Measurements from ENCODE around the gene TMEM175. TPM values are rescaled to one million over a fixed set of nuclear protein-coding genes. Genes with fewer than 3 reads are reported as not detected.

TMEM175 gene
- total RNA-seq, 1 experiment from 2014 or later: 18.8 TPM

DNA sequence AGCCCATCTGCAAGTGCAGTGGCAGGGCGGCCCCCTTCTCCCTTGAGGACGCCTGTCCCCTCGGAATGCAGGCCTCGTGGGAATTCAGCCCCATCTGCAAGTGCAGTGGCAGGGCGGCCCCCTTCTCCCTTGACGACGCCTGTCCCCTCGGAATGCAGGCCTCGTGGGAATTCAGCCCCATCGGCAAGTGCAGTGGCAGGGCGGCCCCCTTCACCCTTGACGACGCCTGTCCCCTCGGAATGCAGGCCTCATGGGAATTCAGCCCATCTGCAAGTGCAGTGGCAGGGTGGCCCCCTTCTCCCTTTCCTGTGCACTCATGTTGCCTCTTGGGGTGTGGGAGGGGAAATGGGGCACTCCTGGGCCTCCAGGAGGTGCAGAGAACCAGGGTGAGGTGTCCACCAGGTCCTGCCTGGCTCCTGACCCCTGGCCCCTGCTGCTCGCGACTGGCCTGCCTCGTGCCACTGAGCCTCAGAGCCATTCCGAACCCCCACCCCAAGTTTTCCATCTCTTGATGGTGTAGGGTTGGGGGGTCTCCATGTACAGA is 67.7 kb downstream of the TMEM175 start:
- no TSS peak for BruUV-seq (replicated peaks)
- intact Hi-C loops (cut with micrococcal nuclease; ENCODE audit: unreplicated experiment): no loop called here
- H3K9me3 Mint-ChIP-seq (ENCODE audit: low read depth, unreplicated experiment): no peaks in the 10 kb centered on the region
- CTCF ChIA-PET: no interaction called here
- H3K36me3 Mint-ChIP-seq (ENCODE audit: insufficient read depth, unreplicated experiment): peaks cover 8% of the 10 kb centered on the region
- H3K27me3 Mint-ChIP-seq (ENCODE audit: unreplicated experiment): peaks cover 21% of the 10 kb centered on the region
- no peak overlapping the region for H3K27ac Mint-ChIP-seq (ENCODE audit: unreplicated experiment)
- no peaks in the 10 kb centered on the region for H3K4me1 Mint-ChIP-seq (ENCODE audit: low read depth, unreplicated experiment)
- no peak overlapping the region for H3K4me3 Mint-ChIP-seq (ENCODE audit: low read depth, unreplicated experiment)
- DNase-seq: no peak
- TF ChIP-seq, protein P1, sequence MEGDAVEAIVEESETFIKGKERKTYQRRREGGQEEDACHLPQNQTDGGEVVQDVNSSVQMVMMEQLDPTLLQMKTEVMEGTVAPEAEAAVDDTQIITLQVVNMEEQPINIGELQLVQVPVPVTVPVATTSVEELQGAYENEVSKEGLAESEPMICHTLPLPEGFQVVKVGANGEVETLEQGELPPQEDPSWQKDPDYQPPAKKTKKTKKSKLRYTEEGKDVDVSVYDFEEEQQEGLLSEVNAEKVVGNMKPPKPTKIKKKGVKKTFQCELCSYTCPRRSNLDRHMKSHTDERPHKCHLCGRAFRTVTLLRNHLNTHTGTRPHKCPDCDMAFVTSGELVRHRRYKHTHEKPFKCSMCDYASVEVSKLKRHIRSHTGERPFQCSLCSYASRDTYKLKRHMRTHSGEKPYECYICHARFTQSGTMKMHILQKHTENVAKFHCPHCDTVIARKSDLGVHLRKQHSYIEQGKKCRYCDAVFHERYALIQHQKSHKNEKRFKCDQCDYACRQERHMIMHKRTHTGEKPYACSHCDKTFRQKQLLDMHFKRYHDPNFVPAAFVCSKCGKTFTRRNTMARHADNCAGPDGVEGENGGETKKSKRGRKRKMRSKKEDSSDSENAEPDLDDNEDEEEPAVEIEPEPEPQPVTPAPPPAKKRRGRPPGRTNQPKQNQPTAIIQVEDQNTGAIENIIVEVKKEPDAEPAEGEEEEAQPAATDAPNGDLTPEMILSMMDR (IDR thresholded peaks at IDR 0.05; ENCODE audit: unreplicated experiment): no peak

DNA sequence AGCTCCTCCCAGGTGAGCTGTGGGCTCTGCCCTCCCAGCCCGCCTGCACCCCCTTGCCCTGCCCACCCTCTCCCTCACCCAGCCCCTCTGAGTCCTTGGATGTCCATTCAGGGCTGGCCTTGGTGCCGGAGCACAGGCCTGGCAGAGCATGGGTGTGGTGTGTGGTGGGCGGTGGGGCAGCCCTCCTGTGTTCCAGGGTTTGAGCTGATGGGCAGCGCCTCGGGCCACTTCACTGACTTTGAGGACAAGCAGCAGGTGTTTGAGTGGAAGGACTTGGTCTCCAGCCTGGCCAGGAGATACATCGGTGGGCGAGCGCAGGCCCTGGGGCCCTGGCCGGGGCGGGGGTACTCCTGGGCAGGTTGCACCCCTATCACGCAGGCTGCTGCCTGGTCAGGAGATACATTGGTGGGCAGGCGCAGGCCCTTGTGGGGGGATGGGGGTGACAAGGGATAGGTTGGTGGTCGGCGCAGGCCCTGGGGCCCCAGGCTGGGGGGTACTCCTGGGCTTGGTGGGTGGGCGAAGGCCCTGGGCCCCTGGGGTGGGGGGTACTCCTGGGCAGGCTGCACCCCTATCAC is 68.5 kb downstream of the TMEM175 start:
- TF ChIP-seq, protein P1 (IDR thresholded peaks at IDR 0.05; ENCODE audit: unreplicated experiment): no peak
- Mint-ChIP-seq H3K4me1 (ENCODE audit: low read depth, unreplicated experiment) (no peaks in the 10 kb centered on the region), H3K4me3 (ENCODE audit: low read depth, unreplicated experiment) (no peak overlapping the region), H3K27ac (ENCODE audit: unreplicated experiment) (no peak overlapping the region), H3K9me3 (ENCODE audit: low read depth, unreplicated experiment) (no peaks in the 10 kb centered on the region), H3K27me3 (ENCODE audit: unreplicated experiment) (peaks cover 21% of the 10 kb centered on the region), H3K36me3 (ENCODE audit: insufficient read depth, unreplicated experiment) (peaks cover 8% of the 10 kb centered on the region)
- BruUV-seq (replicated peaks): no TSS peak
- intact Hi-C loops (cut with micrococcal nuclease; ENCODE audit: unreplicated experiment): no loop called here
- no peak for DNase-seq
- CTCF ChIA-PET: no interaction called here

DNA sequence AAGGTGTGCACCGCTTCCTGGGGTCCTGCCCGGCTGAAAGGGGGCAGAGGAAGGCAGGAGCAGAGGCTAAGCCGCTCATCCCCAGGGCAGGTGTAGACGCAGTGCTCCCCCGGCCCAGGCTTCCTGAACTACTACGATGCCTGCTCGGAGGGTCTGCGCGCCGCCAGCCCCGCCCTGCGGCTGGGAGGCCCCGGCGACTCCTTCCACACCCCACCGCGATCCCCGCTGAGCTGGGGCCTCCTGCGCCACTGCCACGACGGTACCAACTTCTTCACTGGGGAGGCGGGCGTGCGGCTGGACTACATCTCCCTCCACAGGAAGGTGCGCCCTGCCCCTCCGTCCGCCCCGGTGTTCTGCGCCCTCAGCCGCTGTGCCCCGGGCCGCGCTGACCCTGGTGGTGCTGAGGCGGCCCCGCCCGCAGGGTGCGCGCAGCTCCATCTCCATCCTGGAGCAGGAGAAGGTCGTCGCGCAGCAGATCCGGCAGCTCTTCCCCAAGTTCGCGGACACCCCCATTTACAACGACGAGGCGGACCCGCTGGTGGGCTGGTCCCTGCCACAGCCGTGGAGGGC is 69.4 kb downstream of the TMEM175 start:
- Mint-ChIP-seq H3K36me3 (ENCODE audit: insufficient read depth, unreplicated experiment) (peaks cover 8% of the 10 kb centered on the region), H3K9me3 (ENCODE audit: low read depth, unreplicated experiment) (no peaks in the 10 kb centered on the region), H3K4me1 (ENCODE audit: low read depth, unreplicated experiment) (no peaks in the 10 kb centered on the region), H3K27ac (ENCODE audit: unreplicated experiment) (no peak overlapping the region), H3K27me3 (ENCODE audit: unreplicated experiment) (peaks cover 25% of the 10 kb centered on the region), H3K4me3 (ENCODE audit: low read depth, unreplicated experiment) (no peak overlapping the region)
- DNase-seq: no peak
- intact Hi-C loops (cut with micrococcal nuclease; ENCODE audit: unreplicated experiment): no loop called here
- CTCF ChIA-PET: no interaction called here
- no TSS peak for BruUV-seq (replicated peaks)
- TF ChIP-seq, protein P1 (IDR thresholded peaks at IDR 0.05; ENCODE audit: unreplicated experiment): no peak

DNA sequence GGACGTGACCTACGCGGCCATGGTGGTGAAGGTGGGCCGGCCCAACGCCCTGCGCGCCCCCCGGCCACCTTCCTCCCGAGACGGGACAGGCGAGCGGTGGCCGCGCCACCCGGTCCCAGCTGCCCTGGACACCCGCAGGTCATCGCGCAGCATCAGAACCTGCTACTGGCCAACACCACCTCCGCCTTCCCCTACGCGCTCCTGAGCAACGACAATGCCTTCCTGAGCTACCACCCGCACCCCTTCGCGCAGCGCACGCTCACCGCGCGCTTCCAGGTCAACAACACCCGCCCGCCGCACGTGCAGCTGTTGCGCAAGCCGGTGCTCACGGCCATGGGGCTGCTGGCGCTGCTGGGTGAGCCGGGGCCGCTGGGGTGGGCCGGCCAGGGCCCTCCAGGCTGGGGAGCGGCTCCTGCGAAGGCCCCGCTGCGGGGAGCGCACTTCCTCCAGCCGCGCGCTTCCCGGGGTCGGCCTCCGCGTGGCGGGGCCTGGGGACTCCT is 69.9 kb downstream of the TMEM175 start:
- TF ChIP-seq, protein P1 (IDR thresholded peaks at IDR 0.05; ENCODE audit: unreplicated experiment): no peak
- H3K4me3 Mint-ChIP-seq (ENCODE audit: low read depth, unreplicated experiment): no peak overlapping the region
- peaks cover 8% of the 10 kb centered on the region for H3K36me3 Mint-ChIP-seq (ENCODE audit: insufficient read depth, unreplicated experiment)
- no peak overlapping the region for H3K27ac Mint-ChIP-seq (ENCODE audit: unreplicated experiment)
- DNase-seq: no peak
- no peaks in the 10 kb centered on the region for H3K4me1 Mint-ChIP-seq (ENCODE audit: low read depth, unreplicated experiment)
- CTCF ChIA-PET: no interaction called here
- no peaks in the 10 kb centered on the region for H3K9me3 Mint-ChIP-seq (ENCODE audit: low read depth, unreplicated experiment)
- intact Hi-C loops (cut with micrococcal nuclease; ENCODE audit: unreplicated experiment): no loop called here
- H3K27me3 Mint-ChIP-seq (ENCODE audit: unreplicated experiment): peaks cover 30% of the 10 kb centered on the region
- no TSS peak for BruUV-seq (replicated peaks)

All from Calu3 (cell line).